Transverse colon (tissue), 4 donors: ENCODE results near the gene NEU2. TPM values are rescaled to one million over a fixed set of nuclear protein-coding genes. Genes with fewer than 3 reads are reported as not detected.
A peak's percentile ranks its signal among the peaks of the same experiment; 100 is the strongest.
"Not testable (repeated sequence)": the region's sequence is repeated elsewhere in the genome, so short reads cannot be mapped to it uniquely, and the experiment has no call there.

ENCODE experiments used
- DNase-seq: peaks from one replicate; pipeline ENCODE4 v3.0.0-alpha.2; 2019
- H3K27ac ChIP-seq, 4 donors: fragments of 200-600 bp; sonication (generic); 2 replicates each; pipeline ENCODE4 v1.5.1; 2016 to 2018; ENCODE audit warnings: inconsistent platforms in 4 of 4
- H3K27me3 ChIP-seq: fragments of 200-600 bp; sonication (generic); 2 replicates; pipeline ENCODE4 v1.5.1; 2017; ENCODE audit warnings: inconsistent platforms
- H3K36me3 ChIP-seq, 4 donors: fragments of 200-600 bp; sonication (generic); 2 replicates each; pipeline ENCODE4 v1.5.1; 2017 to 2019; ENCODE audit warnings: inconsistent platforms in 4 of 4
- H3K4me1 ChIP-seq, 4 donors: fragments of 200-600 bp; sonication (generic); 2 replicates each; pipeline ENCODE4 v1.5.1; 2017 to 2020; ENCODE audit warnings: inconsistent platforms in 4 of 4
- H3K4me3 ChIP-seq, 4 donors: fragments of 200-600 bp; sonication (generic); 1 replicate in 1 of 4; 2 replicates in 3 of 4; pipeline versions ENCODE4 v1.5.1 to v1.6.1; 2017 to 2019; ENCODE audit warnings: inconsistent platforms in 4 of 4
- H3K9me3 ChIP-seq, 2 donors: fragments of 200-600 bp; sonication (generic); 2 replicates each; pipeline ENCODE4 v1.5.1; 2017 to 2019; ENCODE audit warnings: inconsistent platforms in 2 of 2
- CTCF ChIP-seq, 5 experiments: fragments of 200-600 bp in 3 of 5; fragments of 450-650 bp in 2 of 5; sonication (generic) in 3 of 5; IDR thresholded peaks; 1 replicate in 2 of 5; 2 replicates in 3 of 5; pipeline ENCODE4 v1.5.1; 2016 to 2017; ENCODE audit warnings: antibody characterized with exemption in 5 of 5, inconsistent platforms in 3 of 5, mild to moderate bottlenecking in 2 of 5, moderate library complexity in 1 of 5
- EP300 ChIP-seq: sonication (generic); formaldehyde crosslinking; IDR thresholded peaks from one replicate; pipeline ENCODE4 v1.6.1; 2017; ENCODE audit warnings: antibody characterized with exemption, low read depth
- POLR2A ChIP-seq: fragments of 450-650 bp; IDR thresholded peaks from one replicate; pipeline ENCODE4 v1.6.1; 2016; ENCODE audit warnings: antibody characterized with exemption, mild to moderate bottlenecking, moderate library complexity
- POLR2AphosphoS5 ChIP-seq, 3 donors: sonication (generic); formaldehyde crosslinking; IDR thresholded peaks; one replicate each; pipeline ENCODE4 v1.6.1; 2016; ENCODE audit warnings: antibody characterized with exemption in 3 of 3
- WGBS, 2 donors: methylation state at CpG; one replicate each; pipeline ENCODE4 v1.1.5; 2018; ENCODE audit warnings: low coverage in 1 of 2; 5-methylcytosine and 5-hydroxymethylcytosine counted together
- in situ Hi-C, 4 donors: fragments of 200-750 bp; cut with MboI; loops; one replicate each; pipeline versions ENCODE4 v1.15.0 to v1.15.1; 2017; ENCODE audit warnings: low sequenced_read_pairs in 3 of 4, low pct_ligation_motif_present in 1 of 4, low pct_unique_long_range_greater_than_20kb in 1 of 4
- intact Hi-C: fragments of 100-400 bp; cut with DNase I; formaldehyde crosslinking; loops from one replicate; pipeline ENCODE4 v1.15.1; 2023; ENCODE audit warnings: low total_unique reads
- total RNA-seq, 4 donors: library from RNA; depleted of rRNA; stranded (reverse); fragments of >200 nt; gene quantifications; one replicate each; pipeline ENCODE4 v1.1.0, GENCODE V29; 2016

Gene NEU2
- total RNA-seq, 4 donors from 2014 or later, result 0.41 TPM; not detected in 3

- H3K4me3 ChIP-seq, result peak overlapping the region in 1 of 4 donors; percentile 47
- no peaks in the 10 kb centered on the region for H3K27me3 ChIP-seq
- intact Hi-C loops (no loop called here), in situ Hi-C loops (no loop called here)
- H3K27ac ChIP-seq, result peak overlapping the region; percentile 83 to 87 (median 84)
- no peak for TF ChIP-seq CTCF (IDR thresholded peaks at IDR 0.05)
- TF ChIP-seq EP300, result no peak
- TF ChIP-seq POLR2A, result no peak
- TF ChIP-seq POLR2AphosphoS5 (IDR thresholded peaks at IDR 0.05), result no peak
- H3K36me3 ChIP-seq, result no peaks in the 10 kb centered on the region
- 50 to 56% methylated on average over 1 of the region's 1 CpG for WGBS, 2 donors
- no peak for DNase-seq
- peaks cover 0 to 23% (median 6%) of the 10 kb centered on the region in 4 donors for H3K4me1 ChIP-seq
- H3K9me3 ChIP-seq, result no peaks in the 10 kb centered on the region
Observed at GRCh38 chr2:233013650-233014049, 18.8 kb upstream of the NEU2 start.

- TF ChIP-seq CTCF (IDR thresholded peaks at IDR 0.05) (no peak), POLR2A (no peak), POLR2AphosphoS5 (IDR thresholded peaks at IDR 0.05) (no peak), EP300 (no peak)
- Histone ChIP-seq H3K9me3 (no peaks in the 10 kb centered on the region), H3K27me3 (no peaks in the 10 kb centered on the region), H3K4me3 (no peak overlapping the region), H3K4me1 (peaks cover 0 to 23% (median 8%) of the 10 kb centered on the region in 4 donors), H3K36me3 (no peaks in the 10 kb centered on the region), H3K27ac (no peak overlapping the region)
- DNase-seq, result no peak
- in situ Hi-C loops (no loop called here), intact Hi-C loops (no loop called here)
- WGBS, 2 donors, result 100% methylated on average over 1 of the region's 1 CpG
Observed at GRCh38 chr2:233015019-233015645, 17.3 kb upstream of the NEU2 start.

- H3K9me3 ChIP-seq, result no peaks in the 10 kb centered on the region
- WGBS, 2 donors, result 58 to 60% methylated on average over 1 of the region's 1 CpG
- peaks cover 0 to 15% (median 5%) of the 10 kb centered on the region in 4 donors for H3K4me1 ChIP-seq
- no peak for TF ChIP-seq CTCF (IDR thresholded peaks at IDR 0.05)
- TF ChIP-seq POLR2A, result no peak
- no peak for TF ChIP-seq EP300
- no peak for TF ChIP-seq POLR2AphosphoS5 (IDR thresholded peaks at IDR 0.05)
- DNase-seq, result no peak
- H3K27ac ChIP-seq, result peak overlapping the region; percentile 7 to 65 (median 38)
- no peaks in the 10 kb centered on the region for H3K36me3 ChIP-seq
- intact Hi-C loops (no loop called here), in situ Hi-C loops (no loop called here)
- H3K27me3 ChIP-seq, result no peaks in the 10 kb centered on the region
- no peak overlapping the region for H3K4me3 ChIP-seq
Observed at GRCh38 chr2:233017947-233018346, 14.5 kb upstream of the NEU2 start.

GRCh38 chr2:233019610-233020009 lies 12.9 kb upstream of the NEU2 start:
- DNase-seq, H3K9me3 ChIP-seq, H3K27me3 ChIP-seq, H3K27ac ChIP-seq, in situ Hi-C loops, H3K36me3 ChIP-seq, intact Hi-C loops, H3K4me3 ChIP-seq: not testable (repeated sequence)
- peaks cover 0 to 12% (median 3%) of the 10 kb centered on the region in 4 donors for H3K4me1 ChIP-seq
- 95 to 100% methylated on average over 2 to 4 of the region's 4 CpGs for WGBS, 2 donors

- H3K4me1 ChIP-seq, result peaks cover 0 to 12% (median 3%) of the 10 kb centered on the region in 4 donors
- H3K4me3 ChIP-seq, result no peak overlapping the region
- 85 to 92% methylated on average over 2 of the region's 2 CpGs for WGBS, 2 donors
- no peak for TF ChIP-seq EP300
- TF ChIP-seq POLR2AphosphoS5 (IDR thresholded peaks at IDR 0.05), result no peak
- H3K27ac ChIP-seq, result no peak overlapping the region
- H3K36me3 ChIP-seq, result no peaks in the 10 kb centered on the region
- intact Hi-C loops (no loop called here), in situ Hi-C loops (no loop called here)
- H3K27me3 ChIP-seq, result no peaks in the 10 kb centered on the region
- no peaks in the 10 kb centered on the region for H3K9me3 ChIP-seq
- DNase-seq, result no peak
Observed at GRCh38 chr2:233020454-233020853, 12.0 kb upstream of the NEU2 start.
